HEK293 (cell line): ENCODE data around the gene TDRD3.

Experiments used
- EGR2 ChIP-seq: fragments of 450-650 bp; formaldehyde crosslinking; IDR thresholded peaks from 2 replicates; pipeline ENCODE4 v1.5.1; 2016; ENCODE audit warnings: low read depth, missing biosample characterization, missing genetic modification characterization
- HIC1 ChIP-seq: fragments of 450-650 bp; formaldehyde crosslinking; IDR thresholded peaks from 2 replicates; pipeline ENCODE4 v1.5.1; 2016; ENCODE audit warnings: missing biosample characterization, missing genetic modification characterization
- HOXD13 ChIP-seq: sonication (generic); formaldehyde crosslinking; IDR thresholded peaks from 2 replicates; pipeline ENCODE4 v1.8.0; 2022; ENCODE audit warnings: missing genetic modification reagents, borderline replicate concordance
- KLF16 ChIP-seq: fragments of 450-650 bp; formaldehyde crosslinking; IDR thresholded peaks from 2 replicates; pipeline ENCODE4 v1.5.1; 2017; ENCODE audit warnings: missing biosample characterization, missing genetic modification characterization
- PRDM10 ChIP-seq: fragments of 450-650 bp; formaldehyde crosslinking; IDR thresholded peaks from 2 replicates; pipeline ENCODE4 v1.5.1; 2016; ENCODE audit warnings: missing biosample characterization, missing genetic modification characterization
- SCRT1 ChIP-seq: fragments of 450-650 bp; formaldehyde crosslinking; IDR thresholded peaks from 2 replicates; pipeline ENCODE4 v1.5.1; 2016; ENCODE audit warnings: missing biosample characterization, missing genetic modification characterization, borderline replicate concordance
- TRIM28 ChIP-seq: IDR thresholded peaks from 2 replicates; pipeline ENCODE4 v1.6.1; 2011; ENCODE audit warnings: low read length, control low read depth, borderline replicate concordance
- ZBTB1 ChIP-seq: fragments of 450-650 bp; formaldehyde crosslinking; IDR thresholded peaks from 2 replicates; pipeline ENCODE4 v1.5.1; 2016; ENCODE audit warnings: missing biosample characterization, missing genetic modification characterization
- ZBTB26 ChIP-seq: fragments of 450-650 bp; formaldehyde crosslinking; optimal IDR thresholded peaks from 2 replicates; pipeline ENCODE3; 2016; ENCODE audit warnings: missing biosample characterization, mild to moderate bottlenecking, missing genetic modification characterization
- ZNF223 ChIP-seq: fragments of 450-650 bp; formaldehyde crosslinking; IDR thresholded peaks from 2 replicates; pipeline ENCODE4 v1.5.1; 2016; ENCODE audit warnings: missing biosample characterization, missing genetic modification characterization
- ZNF391 ChIP-seq: fragments of 450-650 bp; formaldehyde crosslinking; IDR thresholded peaks from 2 replicates; pipeline ENCODE4 v1.5.1; 2016; ENCODE audit warnings: low read depth, missing biosample characterization, missing genetic modification characterization, borderline replicate concordance
- ZNF426 ChIP-seq: fragments of 450-650 bp; formaldehyde crosslinking; IDR thresholded peaks from 2 replicates; pipeline ENCODE4 v1.5.1; 2017; ENCODE audit warnings: missing biosample characterization, missing genetic modification characterization, mild to moderate bottlenecking, inconsistent platforms, moderate library complexity
- ZNF561 ChIP-seq: fragments of 450-650 bp; IDR thresholded peaks from 2 replicates; pipeline ENCODE4 v1.5.1; 2018; ENCODE audit warnings: missing biosample characterization, missing genetic modification characterization, borderline replicate concordance
- ZNF670 ChIP-seq: fragments of 450-650 bp; formaldehyde crosslinking; IDR thresholded peaks from 2 replicates; pipeline ENCODE4 v1.5.1; 2016; ENCODE audit warnings: missing biosample characterization, missing genetic modification characterization, low read depth
- ZNF830 ChIP-seq: fragments of 450-650 bp; IDR thresholded peaks from 2 replicates; pipeline ENCODE4 v1.5.0; 2018; ENCODE audit warnings: missing biosample characterization, missing genetic modification characterization, low read depth, mild to moderate bottlenecking, moderate library complexity
- ZSCAN23 ChIP-seq: fragments of 450-650 bp; formaldehyde crosslinking; IDR thresholded peaks from 2 replicates; pipeline ENCODE4 v1.5.1; 2016; ENCODE audit warnings: missing biosample characterization, missing genetic modification characterization
- TF ChIP-seq, protein P1 (sequence below): fragments of 450-650 bp; formaldehyde crosslinking; conservative IDR thresholded peaks from 2 replicates; pipeline ENCODE4 v1.5.1; 2016; ENCODE audit warnings: low read depth, missing biosample characterization, missing genetic modification characterization
- TF ChIP-seq, protein P2 (sequence below): fragments of 450-650 bp; formaldehyde crosslinking; IDR thresholded peaks from 2 replicates; pipeline ENCODE4 v1.5.1; 2017; ENCODE audit warnings: missing biosample characterization, missing genetic modification characterization
- TF ChIP-seq, protein P3 (sequence below): fragments of 450-650 bp; formaldehyde crosslinking; conservative IDR thresholded peaks from 2 replicates; pipeline ENCODE4 v1.5.1; 2016; ENCODE audit warnings: low read depth, missing biosample characterization, missing genetic modification characterization

Gene TDRD3

GRCh38 chr13:60395971-60396782 is 843 bp upstream of the TDRD3 start (continued):
- no peak for TF ChIP-seq ZBTB1 (tag by site-specific recombination)
- TF ChIP-seq HIC1 (tag by site-specific recombination): peak; percentile 100
- TF ChIP-seq, protein P1, sequence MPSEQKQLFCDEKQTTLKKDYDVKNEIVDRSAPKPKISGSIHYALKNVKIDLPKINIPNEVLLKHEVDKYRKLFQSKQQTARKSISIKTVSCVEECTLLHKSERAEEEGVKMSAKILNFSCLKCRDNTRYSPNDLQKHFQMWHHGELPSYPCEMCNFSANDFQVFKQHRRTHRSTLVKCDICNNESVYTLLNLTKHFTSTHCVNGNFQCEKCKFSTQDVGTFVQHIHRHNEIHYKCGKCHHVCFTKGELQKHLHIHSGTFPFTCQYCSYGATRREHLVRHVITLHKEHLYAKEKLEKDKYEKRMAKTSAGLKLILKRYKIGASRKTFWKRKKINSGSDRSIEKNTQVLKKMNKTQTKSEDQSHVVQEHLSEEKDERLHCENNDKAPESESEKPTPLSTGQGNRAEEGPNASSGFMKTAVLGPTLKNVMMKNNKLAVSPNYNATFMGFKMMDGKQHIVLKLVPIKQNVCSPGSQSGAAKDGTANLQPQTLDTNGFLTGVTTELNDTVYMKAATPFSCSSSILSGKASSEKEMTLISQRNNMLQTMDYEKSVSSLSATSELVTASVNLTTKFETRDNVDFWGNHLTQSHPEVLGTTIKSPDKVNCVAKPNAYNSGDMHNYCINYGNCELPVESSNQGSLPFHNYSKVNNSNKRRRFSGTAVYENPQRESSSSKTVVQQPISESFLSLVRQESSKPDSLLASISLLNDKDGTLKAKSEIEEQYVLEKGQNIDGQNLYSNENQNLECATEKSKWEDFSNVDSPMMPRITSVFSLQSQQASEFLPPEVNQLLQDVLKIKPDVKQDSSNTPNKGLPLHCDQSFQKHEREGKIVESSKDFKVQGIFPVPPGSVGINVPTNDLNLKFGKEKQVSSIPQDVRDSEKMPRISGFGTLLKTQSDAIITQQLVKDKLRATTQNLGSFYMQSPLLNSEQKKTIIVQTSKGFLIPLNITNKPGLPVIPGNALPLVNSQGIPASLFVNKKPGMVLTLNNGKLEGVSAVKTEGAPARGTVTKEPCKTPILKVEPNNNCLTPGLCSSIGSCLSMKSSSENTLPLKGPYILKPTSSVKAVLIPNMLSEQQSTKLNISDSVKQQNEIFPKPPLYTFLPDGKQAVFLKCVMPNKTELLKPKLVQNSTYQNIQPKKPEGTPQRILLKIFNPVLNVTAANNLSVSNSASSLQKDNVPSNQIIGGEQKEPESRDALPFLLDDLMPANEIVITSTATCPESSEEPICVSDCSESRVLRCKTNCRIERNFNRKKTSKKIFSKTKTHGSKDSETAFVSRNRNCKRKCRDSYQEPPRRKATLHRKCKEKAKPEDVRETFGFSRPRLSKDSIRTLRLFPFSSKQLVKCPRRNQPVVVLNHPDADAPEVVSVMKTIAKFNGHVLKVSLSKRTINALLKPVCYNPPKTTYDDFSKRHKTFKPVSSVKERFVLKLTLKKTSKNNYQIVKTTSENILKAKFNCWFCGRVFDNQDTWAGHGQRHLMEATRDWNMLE (tag by site-specific recombination): 0 out of 2 replicates have a peak, but pooled peaks have one; percentile 20
- no peak for TF ChIP-seq ZNF830 (tag by site-specific recombination)
- TF ChIP-seq PRDM10 (tag by site-specific recombination): peak; percentile 59
- peak; percentile 60; the same call in 1 of the 2 replicates for TF ChIP-seq ZNF561 (tag by site-specific recombination)
- TF ChIP-seq, protein P2, sequence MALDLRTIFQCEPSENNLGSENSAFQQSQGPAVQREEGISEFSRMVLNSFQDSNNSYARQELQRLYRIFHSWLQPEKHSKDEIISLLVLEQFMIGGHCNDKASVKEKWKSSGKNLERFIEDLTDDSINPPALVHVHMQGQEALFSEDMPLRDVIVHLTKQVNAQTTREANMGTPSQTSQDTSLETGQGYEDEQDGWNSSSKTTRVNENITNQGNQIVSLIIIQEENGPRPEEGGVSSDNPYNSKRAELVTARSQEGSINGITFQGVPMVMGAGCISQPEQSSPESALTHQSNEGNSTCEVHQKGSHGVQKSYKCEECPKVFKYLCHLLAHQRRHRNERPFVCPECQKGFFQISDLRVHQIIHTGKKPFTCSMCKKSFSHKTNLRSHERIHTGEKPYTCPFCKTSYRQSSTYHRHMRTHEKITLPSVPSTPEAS (tag by site-specific recombination): 0 out of 2 replicates have a peak, but pooled peaks have one; percentile 8
- no peak for TF ChIP-seq ZNF426 (tag by site-specific recombination)
- no peak for TF ChIP-seq ZNF391
- TF ChIP-seq, protein P3, sequence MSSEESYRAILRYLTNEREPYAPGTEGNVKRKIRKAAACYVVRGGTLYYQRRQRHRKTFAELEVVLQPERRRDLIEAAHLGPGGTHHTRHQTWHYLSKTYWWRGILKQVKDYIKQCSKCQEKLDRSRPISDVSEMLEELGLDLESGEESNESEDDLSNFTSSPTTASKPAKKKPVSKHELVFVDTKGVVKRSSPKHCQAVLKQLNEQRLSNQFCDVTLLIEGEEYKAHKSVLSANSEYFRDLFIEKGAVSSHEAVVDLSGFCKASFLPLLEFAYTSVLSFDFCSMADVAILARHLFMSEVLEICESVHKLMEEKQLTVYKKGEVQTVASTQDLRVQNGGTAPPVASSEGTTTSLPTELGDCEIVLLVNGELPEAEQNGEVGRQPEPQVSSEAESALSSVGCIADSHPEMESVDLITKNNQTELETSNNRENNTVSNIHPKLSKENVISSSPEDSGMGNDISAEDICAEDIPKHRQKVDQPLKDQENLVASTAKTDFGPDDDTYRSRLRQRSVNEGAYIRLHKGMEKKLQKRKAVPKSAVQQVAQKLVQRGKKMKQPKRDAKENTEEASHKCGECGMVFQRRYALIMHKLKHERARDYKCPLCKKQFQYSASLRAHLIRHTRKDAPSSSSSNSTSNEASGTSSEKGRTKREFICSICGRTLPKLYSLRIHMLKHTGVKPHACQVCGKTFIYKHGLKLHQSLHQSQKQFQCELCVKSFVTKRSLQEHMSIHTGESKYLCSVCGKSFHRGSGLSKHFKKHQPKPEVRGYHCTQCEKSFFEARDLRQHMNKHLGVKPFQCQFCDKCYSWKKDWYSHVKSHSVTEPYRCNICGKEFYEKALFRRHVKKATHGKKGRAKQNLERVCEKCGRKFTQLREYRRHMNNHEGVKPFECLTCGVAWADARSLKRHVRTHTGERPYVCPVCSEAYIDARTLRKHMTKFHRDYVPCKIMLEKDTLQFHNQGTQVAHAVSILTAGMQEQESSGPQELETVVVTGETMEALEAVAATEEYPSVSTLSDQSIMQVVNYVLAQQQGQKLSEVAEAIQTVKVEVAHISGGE (tag by site-specific recombination): peak; percentile 91
- TF ChIP-seq TRIM28: no peak
- TF ChIP-seq SCRT1: peak; percentile 3; the same call in 1 of the 2 replicates
- TF ChIP-seq HOXD13: no peak
- no peak for TF ChIP-seq ZNF223 (tag by site-specific recombination)
- TF ChIP-seq EGR2: no peak
- TF ChIP-seq ZNF670 (tag by site-specific recombination): no peak
- TF ChIP-seq ZBTB26: peak; percentile 82
- 0 out of 2 replicates have a peak, but pooled peaks have one; percentile 34 for TF ChIP-seq ZSCAN23
- no peak for TF ChIP-seq KLF16 (tag by site-specific recombination)
